ENCODE results near the gene C14orf119. TPM values are rescaled to one million over a fixed set of nuclear protein-coding genes. Genes with fewer than 3 reads are reported as not detected.

C14orf119 gene
- total and polyA plus RNA-seq, 9 of the 15 experiments (the other 6 are each of a cell fraction or from before 2014, with no cell fraction given) = 36.7 to 251 (median 51.8) TPM

DNA sequence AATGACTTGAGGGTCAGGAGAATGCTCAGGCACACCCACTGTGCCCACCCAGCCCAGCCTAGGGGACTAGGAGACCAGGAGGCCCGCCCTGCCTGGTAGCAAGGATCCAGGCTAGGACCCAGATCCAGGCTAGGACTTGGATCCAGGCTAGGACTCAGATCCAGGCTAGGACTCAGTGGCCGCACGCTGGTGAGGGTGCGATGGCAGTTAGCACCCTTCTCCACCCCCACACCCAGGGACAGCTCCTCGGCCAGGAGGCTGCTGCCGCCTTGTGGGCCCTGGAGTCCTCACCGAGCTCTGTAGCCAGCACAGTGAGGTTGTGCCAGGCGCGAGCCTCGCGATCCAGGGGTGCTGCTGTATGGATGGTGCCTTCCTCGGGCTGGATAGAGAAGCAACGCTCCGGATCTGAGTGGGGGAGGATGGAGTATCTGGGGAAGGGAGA is 43.1 kb upstream of the C14orf119 start (continued):
- TF ChIP-seq, protein P1, sequence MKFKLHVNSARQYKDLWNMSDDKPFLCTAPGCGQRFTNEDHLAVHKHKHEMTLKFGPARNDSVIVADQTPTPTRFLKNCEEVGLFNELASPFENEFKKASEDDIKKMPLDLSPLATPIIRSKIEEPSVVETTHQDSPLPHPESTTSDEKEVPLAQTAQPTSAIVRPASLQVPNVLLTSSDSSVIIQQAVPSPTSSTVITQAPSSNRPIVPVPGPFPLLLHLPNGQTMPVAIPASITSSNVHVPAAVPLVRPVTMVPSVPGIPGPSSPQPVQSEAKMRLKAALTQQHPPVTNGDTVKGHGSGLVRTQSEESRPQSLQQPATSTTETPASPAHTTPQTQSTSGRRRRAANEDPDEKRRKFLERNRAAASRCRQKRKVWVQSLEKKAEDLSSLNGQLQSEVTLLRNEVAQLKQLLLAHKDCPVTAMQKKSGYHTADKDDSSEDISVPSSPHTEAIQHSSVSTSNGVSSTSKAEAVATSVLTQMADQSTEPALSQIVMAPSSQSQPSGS (CRISPR knock-in tag; IDR thresholded peaks at IDR 0.05) = no peak
- TF ChIP-seq ZNF609 (CRISPR knock-in tag; IDR thresholded peaks at IDR 0.05; ENCODE audit: borderline replicate concordance) = no peak
- TF ChIP-seq ARID2 (IDR thresholded peaks at IDR 0.05) = peak; percentile 61; the same call in 1 of the 2 replicates
- TF ChIP-seq TEAD4 (IDR thresholded peaks at IDR 0.05; ENCODE audit: low read length) = no peak
- TF ChIP-seq TEAD4 (CRISPR knock-in tag; IDR thresholded peaks at IDR 0.05; ENCODE audit: borderline replicate concordance) = no peak
- TF ChIP-seq CREBBP (IDR thresholded peaks at IDR 0.05; ENCODE audit: low read depth, low read length) = no peak
- no peak for TF ChIP-seq ZBTB12 (CRISPR knock-in tag; IDR thresholded peaks at IDR 0.05)
- TF ChIP-seq, protein P2, sequence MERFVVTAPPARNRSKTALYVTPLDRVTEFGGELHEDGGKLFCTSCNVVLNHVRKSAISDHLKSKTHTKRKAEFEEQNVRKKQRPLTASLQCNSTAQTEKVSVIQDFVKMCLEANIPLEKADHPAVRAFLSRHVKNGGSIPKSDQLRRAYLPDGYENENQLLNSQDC (CRISPR knock-in tag; IDR thresholded peaks at IDR 0.05) = no peak
- TF ChIP-seq, protein P3, sequence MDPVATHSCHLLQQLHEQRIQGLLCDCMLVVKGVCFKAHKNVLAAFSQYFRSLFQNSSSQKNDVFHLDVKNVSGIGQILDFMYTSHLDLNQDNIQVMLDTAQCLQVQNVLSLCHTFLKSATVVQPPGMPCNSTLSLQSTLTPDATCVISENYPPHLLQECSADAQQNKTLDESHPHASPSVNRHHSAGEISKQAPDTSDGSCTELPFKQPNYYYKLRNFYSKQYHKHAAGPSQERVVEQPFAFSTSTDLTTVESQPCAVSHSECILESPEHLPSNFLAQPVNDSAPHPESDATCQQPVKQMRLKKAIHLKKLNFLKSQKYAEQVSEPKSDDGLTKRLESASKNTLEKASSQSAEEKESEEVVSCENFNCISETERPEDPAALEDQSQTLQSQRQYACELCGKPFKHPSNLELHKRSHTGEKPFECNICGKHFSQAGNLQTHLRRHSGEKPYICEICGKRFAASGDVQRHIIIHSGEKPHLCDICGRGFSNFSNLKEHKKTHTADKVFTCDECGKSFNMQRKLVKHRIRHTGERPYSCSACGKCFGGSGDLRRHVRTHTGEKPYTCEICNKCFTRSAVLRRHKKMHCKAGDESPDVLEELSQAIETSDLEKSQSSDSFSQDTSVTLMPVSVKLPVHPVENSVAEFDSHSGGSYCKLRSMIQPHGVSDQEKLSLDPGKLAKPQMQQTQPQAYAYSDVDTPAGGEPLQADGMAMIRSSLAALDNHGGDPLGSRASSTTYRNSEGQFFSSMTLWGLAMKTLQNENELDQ (CRISPR knock-in tag; IDR thresholded peaks at IDR 0.05; ENCODE audit: borderline replicate concordance) = no peak
- no peak for TF ChIP-seq SMAD1 (IDR thresholded peaks at IDR 0.05; ENCODE audit: low read depth, low read length, partially characterized antibody)
- TF ChIP-seq, protein P4, sequence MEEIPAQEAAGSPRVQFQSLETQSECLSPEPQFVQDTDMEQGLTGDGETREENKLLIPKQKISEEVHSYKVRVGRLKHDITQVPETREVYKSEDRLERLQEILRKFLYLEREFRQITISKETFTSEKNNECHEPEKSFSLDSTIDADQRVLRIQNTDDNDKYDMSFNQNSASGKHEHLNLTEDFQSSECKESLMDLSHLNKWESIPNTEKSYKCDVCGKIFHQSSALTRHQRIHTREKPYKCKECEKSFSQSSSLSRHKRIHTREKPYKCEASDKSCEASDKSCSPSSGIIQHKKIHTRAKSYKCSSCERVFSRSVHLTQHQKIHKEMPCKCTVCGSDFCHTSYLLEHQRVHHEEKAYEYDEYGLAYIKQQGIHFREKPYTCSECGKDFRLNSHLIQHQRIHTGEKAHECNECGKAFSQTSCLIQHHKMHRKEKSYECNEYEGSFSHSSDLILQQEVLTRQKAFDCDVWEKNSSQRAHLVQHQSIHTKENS (CRISPR knock-in tag; IDR thresholded peaks at IDR 0.05) = no peak
- TF ChIP-seq TBP (optimal IDR thresholded peaks at IDR 0.05; ENCODE audit: low read depth, low read length) = no peak
- no peak for TF ChIP-seq ZNF311 (CRISPR knock-in tag; IDR thresholded peaks at IDR 0.05)
- TF ChIP-seq CTCF (IDR thresholded peaks at IDR 0.05 in 2 of 3, conservative IDR thresholded peaks at IDR 0.05 in 1 of 3; ENCODE audit: insufficient read depth in 2 of 3, low read depth in 1 of 3, low read length in 3 of 3) = peak; percentile 73 to 82 (median 77)

Data from K562 (cell line).